ENCODE results near the gene MSH3.
A peak's percentile ranks its signal among the peaks of the same experiment; 100 is the strongest.

Gene MSH3

DNA sequence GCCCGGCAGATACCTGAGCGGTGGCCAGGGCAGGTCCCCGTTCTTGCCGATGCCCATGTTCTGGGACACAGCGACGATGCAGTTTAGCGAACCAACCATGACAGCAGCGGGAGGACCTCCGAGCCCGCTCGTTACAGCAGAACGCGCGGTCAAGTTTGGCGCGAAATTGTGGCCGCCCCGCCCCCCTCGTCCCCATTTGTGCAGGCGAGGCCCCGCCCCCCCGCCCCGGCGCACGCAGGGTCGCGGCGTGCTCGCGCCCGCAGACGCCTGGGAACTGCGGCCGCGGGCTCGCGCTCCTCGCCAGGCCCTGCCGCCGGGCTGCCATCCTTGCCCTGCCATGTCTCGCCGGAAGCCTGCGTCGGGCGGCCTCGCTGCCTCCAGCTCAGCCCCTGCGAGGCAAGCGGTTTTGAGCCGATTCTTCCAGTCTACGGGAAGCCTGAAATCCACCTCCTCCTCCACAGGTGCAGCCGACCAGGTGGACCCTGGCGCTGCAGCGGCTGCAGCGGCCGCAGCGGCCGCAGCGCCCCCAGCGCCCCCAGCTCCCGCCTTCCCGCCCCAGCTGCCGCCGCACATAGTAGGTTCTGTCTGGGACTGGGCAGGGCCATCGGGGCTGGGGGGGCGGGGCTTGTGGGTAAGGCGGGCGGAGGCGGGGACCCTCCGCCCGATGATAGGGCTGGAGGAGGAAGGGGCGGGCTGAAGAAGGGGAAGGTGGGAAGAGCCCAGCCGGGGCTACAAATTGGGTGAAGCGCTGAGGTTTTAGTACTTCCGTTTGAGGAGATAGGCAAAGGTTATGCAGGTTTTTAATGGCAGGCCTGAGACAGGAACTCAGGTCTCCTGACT lies at the start of gene MSH3, which contains the start of gene DHFR:
TSS of gene MSH3 (plus strand) at position 262 of the 840 bp plus-strand sequence. CDS start at position 338, 76 bp downstream.
TSS of gene DHFR (minus strand) at position 593 of the 840 bp plus-strand sequence. CDS start at position 99, 494 bp downstream.
- peak; percentile 86 for DNase-seq

- no peak for DNase-seq
Measured at GRCh38 chr5:80607343-80607742, 47.1 kb upstream of the MSH3 start.

DNA sequence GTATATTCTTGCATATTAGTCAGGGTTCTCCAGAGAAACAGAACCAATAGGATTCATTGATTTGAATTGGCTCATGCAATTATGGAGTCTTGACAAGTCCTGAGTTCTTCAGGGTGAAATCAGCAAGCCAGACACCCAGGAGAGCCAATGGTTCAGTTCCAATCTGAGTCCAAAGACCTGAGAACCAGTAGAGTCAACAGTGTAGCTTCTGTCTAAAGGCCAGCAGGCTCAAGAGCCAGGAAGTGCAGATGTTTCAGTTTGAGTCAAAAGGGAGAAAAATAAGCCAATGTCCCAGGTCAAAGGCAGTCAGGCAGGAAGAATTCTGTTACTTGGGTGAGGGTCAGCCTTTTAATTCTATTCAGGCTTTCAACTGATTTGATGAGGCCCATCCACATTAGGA lies 46.6 kb upstream of the MSH3 start:
- no peak for DNase-seq

GRCh38 chr5:80608731-80609130 lies 45.7 kb upstream of the MSH3 start:
- no peak for DNase-seq

DNA sequence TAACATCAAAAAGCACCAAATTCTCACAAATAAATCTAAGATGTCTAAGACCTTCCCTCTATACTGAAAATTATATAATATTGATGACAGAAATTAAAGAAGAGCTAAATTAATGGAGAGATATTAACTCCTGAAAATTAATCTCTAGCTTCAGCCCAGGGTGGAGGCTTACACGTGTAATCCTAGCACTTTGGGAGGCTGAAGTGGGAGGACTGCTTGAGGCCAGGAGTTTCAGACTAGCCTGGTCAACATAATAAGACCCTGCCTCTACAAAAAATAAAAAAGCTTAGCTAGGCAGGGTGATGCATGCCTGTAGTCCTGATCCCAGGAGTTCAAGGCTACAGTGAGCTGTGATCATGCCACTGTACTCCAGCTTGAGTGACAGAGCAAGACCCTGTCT lies 44.8 kb upstream of the MSH3 start:
- DNase-seq: no peak

- DNase-seq: no peak
Measured at GRCh38 chr5:80615266-80615914, 39.1 kb upstream of the MSH3 start.

GRCh38 chr5:80618438-80618837 lies 36.0 kb upstream of the MSH3 start:
- no peak for DNase-seq

DNA sequence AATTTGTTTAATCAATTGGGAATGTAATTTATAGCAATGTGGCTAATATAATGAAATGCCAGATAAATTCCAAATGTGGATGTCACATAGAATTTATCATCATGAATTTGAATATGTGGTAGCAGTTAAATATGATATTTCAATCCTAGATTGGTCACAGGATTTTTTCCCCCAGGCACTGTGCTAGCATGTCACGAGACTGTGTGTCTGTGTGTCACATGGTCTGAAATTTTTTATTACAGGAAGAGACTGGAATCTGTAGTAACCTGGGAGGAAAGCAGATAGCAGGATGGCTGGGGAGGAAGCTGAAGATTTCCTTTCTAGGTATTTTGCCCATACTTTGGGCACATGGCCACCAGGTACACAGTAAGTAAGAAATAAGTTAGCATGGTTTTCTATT lies 35.4 kb upstream of the MSH3 start:
- DNase-seq: no peak

DNA sequence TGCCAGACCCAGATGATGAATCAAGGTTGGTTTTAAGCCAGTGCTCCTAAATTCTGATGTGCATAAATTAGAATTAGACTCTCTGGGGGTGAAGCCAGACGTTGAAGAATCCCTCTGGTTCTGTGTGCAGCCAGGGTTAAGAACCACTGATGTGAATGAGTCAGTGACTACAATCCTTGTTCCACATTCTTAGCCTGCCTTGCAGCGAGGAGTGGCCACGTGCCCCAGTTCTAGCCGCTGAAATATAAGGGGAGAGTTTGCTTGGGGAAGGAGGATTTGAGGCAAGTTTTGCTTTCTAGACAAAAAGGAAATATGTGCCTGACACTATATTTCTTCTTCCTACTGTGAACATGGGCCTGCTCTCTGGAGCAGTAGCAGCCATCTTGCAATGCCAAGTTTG lies 34.2 kb upstream of the MSH3 start:
- DNase-seq: no peak

DNA sequence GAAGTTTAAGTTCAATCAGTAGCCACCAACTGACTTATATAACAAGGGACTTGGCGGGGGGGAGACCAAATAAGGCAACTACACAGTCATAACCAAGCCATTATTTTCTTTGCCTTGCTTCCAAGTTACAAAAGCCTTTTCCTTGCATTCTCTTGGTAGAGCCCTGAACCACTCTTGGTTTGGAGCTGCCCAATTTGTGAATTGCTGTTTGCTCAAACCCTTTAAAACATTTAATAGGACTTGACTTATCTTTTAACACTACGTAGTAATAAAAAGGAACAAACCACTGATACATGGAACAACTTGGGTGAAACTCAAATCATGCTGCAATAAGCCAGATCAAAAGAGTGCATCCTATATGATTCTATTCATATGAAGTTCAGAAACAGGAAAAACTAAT lies 31.7 kb upstream of the MSH3 start:
- DNase-seq: no peak

- no peak for DNase-seq
Measured at GRCh38 chr5:80623999-80624398, 30.5 kb upstream of the MSH3 start.

- DNase-seq: no peak
Measured at GRCh38 chr5:80625230-80625629, 29.2 kb upstream of the MSH3 start.

- no peak for DNase-seq
Measured at GRCh38 chr5:80629281-80629680, 25.2 kb upstream of the MSH3 start.

GRCh38 chr5:80631278-80632259 lies 22.9 kb upstream of the MSH3 start:
- no peak for DNase-seq

GRCh38 chr5:80632700-80633099 lies 21.8 kb upstream of the MSH3 start:
- DNase-seq: no peak

- no peak for DNase-seq
Measured at GRCh38 chr5:80634193-80634592, 20.3 kb upstream of the MSH3 start.

DNA sequence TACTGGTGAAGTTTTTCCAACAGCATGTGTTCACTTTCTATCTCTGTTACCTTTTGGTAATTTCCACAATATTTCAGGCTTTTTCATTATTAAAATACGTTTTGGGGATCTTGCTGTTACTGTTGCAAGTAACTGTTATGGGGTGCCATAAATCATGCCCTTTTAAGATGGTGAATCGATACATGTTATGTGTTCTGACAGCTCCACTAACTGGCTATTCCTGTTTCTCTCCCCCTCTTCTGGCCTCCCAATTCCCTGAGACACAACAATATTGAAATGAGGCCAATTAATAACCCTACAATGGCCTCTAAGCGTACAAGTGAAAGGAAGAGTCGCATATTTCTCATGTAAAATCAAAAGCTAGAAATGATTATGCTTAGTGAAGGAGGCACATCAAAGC lies 13.1 kb upstream of the MSH3 start:
- DNase-seq: no peak

- no peak for DNase-seq
Measured at GRCh38 chr5:80644900-80645299, 9.6 kb upstream of the MSH3 start.

GRCh38 chr5:80646926-80647325 lies 7.5 kb upstream of the MSH3 start:
- DNase-seq: no peak

DNA sequence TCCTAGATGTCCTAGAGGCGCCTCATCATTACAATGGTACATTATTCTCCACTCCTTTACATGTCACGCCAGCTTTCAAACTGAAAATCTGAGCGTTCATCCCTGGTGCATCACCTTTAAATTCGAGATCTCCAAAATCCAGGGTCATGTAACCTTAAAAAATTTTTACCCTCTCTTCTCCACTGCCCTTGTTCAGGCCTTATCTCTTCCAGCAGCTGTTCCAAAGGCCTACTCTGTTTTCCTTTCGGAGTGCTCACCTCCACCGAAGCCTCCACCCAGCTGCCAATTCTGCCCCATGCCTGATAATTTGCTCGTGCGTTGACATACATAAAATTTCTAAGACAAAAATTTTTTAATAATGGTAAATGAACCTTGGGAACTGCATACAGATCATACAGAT lies 950 bp upstream of the MSH3 start:
- DNase-seq: no peak

DNA sequence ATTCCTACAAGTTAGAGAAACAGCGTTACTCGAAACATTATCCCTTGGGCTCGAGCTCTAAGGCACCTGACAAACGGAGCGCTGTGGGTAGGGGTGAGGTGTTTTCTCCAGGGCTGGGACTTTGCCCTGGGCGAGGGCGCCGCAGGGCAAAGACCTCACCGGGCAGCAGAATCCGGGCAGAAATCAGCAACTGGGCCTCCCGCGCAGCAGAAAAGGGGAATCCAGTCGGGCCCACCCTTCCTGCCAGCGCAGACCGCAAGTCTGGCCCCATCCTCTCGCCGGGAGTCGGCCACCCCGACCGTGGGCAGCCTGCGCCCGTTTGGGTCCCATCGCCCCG lies 430 bp upstream of the MSH3 start:
- DNase-seq: no peak

DNA sequence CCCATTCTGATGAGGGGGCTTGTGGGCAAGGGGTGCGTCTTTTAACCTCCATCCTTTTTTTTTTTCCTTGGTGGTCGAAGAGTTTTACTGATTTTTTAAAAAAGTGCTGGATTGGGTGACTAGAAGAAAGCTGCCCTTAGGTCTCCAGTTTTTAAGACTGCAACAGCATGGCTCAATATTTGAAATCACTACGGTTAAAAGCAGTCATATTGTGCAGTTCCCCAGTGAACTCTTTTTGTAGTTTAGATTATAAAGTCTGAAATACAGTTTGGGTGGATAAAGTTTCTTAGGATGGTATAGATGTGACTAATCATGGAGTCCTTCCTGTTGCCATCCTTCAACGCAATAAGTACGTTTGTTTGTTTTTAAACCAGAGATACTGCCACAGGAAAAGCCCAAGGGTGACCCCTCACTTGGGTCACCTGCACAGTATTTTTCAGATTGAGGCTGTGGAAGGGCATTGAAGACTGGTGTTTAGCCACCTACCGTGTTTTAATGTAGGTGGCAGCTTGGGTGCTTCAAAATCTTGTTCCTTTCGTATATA lies 851 bp downstream of the MSH3 start:
- DNase-seq: peak; percentile 3

DNA sequence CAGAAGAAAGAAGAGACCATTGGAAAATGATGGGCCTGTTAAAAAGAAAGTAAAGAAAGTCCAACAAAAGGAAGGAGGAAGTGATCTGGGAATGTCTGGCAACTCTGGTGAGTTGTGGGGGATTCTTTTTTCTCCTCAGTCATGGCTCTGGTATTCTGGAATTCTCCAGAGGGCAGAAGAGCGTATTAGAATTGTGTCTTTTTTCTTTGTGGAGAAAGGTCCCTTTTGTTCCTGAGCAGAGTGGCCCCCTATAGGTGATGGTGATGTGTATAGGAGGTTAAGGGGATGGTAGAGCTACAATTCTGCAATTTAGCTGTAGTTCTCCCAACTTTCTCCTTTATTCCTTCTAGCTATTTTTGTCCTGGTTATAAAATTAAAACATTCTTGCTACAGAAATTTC lies 2.0 kb downstream of the MSH3 start:
- DNase-seq: no peak
